GM03348 (cell line): Measurements from ENCODE around the gene SCG5.
"Not testable (repeated sequence)": the region's sequence is repeated elsewhere in the genome, so short reads cannot be mapped to it uniquely, and the experiment has no call there.

Source experiments
- DNase-seq: peaks from one replicate; pipeline ENCODE4 v3.0.0; 2012; ENCODE audit warnings: low spot score

The SCG5 gene, protein sequence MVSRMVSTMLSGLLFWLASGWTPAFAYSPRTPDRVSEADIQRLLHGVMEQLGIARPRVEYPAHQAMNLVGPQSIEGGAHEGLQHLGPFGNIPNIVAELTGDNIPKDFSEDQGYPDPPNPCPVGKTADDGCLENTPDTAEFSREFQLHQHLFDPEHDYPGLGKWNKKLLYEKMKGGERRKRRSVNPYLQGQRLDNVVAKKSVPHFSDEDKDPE

DNA sequence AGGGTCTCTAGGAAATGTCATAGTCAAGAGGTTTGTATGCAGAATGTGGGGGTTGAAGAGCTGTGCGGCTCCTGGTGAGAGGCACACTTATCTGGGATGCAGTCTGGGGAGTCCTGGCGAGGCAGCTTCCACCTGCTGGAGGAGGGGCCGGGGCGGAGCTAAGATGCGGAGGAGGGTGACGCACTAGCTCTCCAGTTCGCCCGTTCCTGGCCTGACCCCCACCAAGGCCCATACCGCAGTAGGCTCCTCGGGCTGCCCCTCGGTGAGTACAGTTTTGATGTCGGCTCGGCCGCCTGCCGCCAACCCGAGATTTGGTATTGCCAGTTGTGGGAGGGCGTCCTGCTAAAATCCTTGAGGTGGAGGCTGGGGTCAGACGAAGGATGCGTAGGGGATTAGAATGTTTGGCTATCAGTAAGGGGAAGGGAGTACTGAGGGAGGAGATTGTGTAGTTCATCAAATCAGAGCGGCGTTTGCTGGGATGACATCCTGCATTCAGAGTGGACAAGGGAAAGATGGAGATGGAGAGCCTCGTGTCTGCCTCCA lies at the start of gene SCG5:
TSS of gene SCG5 (plus strand) at position 194 of the 543 bp plus-strand sequence. CDS start 1,883 bp downstream, outside the sequence.
- no peak for DNase-seq

DNA sequence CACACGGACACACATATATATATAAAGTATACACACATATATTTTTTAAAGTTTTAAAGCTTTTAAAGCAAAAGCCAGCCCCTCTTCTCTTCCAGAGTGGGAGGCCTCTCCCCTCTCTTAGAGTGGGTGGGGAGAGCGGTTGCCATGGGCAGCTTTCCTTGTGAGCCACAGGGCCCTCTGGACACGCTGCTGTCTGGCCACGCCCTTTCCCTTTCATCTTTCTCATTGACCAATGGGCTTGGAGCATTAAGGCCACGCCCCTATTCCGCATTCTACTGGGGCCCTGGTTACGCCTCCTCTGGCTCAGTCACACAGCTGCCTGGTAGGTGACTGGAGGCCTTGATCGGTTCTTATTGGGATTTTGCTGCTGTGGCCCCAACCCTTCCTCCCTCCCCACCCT lies 48.4 kb upstream of the SCG5 start, which contains the start of gene GOLGA8N:
TSS of gene GOLGA8N (plus strand) at position 306 of the 400 bp plus-strand sequence.
- DNase-seq: not testable (repeated sequence)

DNA sequence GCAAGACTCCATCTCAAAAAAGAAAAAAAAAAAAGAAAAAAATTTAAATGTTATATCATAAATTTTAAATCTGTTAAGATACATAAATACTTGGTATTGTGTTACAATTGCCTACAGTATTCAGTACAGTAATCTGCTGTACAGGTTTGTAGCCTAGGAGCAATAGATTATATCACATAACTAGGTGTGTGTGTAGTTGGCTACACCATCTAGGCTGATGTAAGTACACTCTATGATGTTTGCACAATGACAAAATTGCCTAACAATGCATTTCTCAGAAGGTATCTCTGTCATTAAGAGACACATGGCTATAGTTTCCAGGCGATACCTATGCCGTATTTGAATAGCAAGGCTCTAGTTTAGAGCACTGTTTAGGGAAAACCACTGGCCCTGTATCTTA lies 32.0 kb upstream of the SCG5 start:
- not testable (repeated sequence) for DNase-seq

DNA sequence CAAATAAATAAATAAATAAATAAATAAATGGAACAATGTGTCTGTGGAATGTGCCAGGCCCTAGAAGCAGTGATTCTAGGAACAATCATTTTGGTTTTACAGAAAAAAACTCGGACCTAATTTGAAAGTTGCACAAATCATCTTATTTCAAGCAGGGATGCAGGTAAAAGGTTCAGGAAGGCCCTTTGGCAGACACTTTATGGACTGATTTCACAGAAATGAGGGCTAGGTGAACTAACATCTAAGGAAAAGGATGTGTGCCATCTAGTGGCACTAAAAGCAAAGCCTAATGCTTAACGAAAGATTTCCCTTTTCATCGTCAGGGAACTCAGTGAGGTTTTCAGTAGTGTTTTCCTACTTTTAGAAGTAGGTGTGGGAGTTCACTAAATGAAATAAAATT lies 30.8 kb upstream of the SCG5 start:
- DNase-seq: not testable (repeated sequence)

DNA sequence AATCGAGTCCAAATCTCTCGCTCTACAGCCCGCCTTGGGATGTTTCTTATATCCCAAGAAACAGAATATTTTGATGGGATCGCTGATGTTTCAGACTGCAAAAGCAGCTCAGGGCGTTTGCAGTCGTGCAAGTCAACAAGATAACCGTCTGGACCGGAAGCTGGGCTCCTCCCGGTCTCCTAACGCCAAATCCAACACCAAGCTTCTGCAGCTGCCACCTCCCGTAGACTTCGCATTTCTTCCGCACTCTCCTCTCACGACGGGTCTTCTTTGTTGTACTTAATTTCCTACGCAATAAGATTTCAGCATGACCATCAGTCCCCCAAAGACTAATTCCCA lies 26.8 kb upstream of the SCG5 start:
- not testable (repeated sequence) for DNase-seq

DNA sequence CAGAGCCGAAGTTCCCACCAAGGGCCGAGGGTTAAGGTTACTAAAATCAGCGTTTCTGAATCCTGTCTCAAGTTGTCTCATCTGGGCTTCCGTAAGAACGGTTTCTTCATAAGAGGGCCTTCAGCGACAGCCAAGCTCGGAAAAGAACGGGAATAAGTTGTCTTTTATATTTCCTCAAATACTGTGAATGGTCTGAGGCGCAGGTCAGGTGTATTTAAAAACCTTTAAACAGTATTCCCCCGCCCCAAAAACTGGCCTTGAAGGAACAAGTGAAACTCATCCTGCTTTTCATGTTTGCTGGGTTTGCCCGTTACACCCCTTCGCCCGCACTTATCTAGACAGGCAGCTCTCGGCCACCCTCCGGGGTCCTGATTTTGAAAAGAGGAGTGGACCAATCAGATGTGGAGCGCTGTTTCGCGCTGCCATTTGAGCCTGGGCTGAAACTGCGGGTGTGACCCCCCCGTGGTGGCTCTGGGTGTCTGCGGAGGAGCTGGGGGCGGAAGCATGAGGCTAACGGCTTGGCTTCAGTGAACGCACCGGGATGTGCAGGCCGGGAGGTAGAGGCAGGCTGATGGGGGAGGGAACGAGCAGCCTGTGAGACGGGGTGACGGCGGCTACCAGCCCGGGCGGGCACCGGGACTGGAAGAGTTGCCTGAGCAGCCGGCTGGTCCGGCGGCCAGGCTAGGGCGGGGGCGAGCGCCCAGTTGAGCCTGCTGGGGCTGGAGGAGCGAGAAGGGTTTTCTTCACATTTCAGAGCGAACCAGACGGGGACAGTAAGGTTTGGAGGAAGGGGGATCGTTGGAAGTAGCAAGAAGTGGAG lies 26.2 kb upstream of the SCG5 start, which contains the start of gene ARHGAP11A:
TSS of gene ARHGAP11A (plus strand) at position 454 of the 820 bp plus-strand sequence. CDS start 708 bp downstream, outside the sequence.
- DNase-seq: peak; percentile 61

DNA sequence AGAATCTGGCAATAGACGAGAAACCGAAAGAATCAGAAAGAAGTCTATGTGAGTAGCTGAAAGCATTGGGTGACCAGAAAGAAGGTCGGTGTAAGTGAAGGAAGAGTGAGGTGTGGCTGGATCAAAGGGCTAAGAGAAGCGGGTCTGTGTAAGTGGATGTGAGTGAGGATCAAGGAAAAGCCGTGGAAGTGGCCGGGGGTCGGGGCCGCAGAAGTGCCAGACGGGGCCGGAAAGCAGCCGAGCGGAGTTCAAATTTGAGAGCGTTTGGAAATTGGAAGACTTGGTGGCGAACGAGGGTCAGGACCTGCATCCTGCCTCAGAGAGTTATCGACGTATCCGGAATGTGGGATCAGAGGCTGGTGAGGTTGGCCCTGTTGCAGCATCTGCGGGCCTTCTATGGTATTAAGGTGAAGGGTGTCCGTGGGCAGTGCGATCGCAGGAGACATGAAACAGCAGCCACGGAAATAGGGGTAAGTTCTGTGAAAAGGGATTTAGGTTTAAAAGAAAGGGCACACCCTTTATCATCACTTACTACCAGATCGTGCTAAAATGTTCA lies 25.6 kb upstream of the SCG5 start:
- DNase-seq: not testable (repeated sequence)

DNA sequence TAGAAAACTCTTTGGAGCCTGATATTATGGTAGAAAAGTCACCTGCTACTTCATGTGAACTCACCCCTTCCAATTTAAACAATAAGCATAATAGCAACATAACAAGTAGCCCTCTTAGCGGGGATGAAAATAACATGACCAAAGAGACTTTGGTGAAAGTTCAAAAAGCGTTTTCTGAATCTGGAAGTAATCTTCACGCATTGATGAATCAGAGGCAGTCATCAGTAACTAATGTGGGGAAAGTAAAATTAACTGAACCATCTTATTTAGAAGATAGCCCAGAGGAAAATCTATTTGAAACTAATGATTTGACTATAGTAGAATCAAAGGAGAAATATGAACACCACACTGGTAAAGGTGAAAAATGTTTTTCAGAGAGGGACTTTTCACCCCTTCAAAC lies 5.1 kb upstream of the SCG5 start:
- DNase-seq: no peak

DNA sequence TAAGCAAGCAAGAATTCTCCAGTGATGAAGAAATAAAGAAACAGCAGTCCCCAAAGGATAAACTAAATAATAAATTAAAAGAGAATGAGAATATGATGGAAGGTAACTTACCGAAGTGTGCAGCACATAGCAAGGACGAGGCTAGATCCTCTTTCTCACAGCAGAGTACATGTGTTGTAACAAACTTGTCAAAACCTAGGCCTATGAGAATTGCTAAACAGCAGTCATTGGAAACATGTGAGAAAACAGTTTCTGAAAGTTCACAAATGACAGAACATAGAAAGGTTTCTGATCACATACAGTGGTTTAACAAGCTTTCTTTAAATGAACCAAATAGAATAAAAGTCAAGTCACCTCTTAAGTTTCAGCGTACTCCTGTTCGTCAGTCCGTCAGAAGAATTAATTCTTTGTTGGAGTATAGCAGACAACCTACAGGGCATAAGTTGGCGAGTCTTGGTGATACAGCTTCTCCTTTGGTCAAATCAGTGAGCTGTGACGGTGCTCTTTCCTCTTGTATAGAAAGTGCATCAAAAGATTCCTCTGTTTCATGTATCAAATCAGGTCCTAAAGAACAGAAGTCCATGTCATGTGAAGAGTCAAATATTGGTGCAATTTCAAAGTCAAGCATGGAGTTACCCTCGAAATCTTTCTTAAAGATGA lies 4.5 kb upstream of the SCG5 start:
- no peak for DNase-seq

DNA sequence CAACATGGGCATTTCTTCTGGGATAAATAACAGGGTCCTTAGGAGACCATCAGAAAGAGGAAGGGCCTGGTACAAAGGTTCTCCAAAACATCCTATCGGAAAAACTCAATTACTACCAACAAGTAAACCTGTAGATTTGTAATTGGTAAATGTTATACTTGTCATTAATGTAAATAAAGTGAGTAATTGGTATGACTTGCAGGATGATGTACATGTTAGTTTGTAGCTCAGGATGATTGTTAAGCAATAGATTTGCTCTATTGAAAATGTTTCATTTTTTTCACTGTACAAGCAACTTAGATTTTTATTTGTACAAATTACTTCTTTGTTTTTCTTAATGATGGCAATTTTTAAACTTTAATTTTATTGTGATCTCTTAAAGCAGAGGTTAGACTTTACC lies 3.8 kb upstream of the SCG5 start:
- no peak for DNase-seq

DNA sequence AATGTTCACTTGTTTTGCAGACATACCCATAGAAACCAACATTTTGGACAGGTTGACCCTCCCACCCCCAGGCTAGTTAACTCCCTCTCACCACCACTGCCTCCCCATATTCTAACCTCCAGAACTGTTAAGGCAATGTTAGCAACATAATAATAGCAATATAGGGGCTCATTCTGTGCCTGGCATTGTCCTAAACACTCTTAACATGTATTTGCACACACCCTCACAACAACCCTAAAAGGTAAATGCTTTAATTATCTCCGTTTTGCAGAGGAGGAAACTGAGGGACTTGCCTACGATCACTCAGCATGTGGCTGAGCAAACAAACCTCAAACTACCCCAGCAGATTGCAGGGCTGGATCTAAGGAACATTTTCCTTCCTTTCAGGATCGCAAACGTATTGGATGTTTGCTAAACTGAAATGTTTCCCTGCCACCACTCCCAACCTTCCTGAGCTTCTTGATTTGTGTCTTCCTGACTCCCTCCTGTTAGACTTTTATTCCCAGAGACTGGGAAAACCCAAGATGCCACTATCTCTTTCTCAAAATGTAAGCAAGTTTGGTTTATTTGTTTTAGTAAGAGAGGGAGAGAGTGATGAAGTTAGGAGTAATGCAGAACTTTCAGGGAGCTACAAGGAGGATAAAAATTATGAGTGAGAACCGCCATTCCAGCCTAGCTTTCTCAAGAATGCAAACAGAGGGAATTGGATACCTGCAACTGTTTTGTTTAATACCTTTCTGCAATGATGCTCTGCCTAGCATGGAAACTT lies 1.3 kb downstream of the SCG5 start:
- no peak for DNase-seq

DNA sequence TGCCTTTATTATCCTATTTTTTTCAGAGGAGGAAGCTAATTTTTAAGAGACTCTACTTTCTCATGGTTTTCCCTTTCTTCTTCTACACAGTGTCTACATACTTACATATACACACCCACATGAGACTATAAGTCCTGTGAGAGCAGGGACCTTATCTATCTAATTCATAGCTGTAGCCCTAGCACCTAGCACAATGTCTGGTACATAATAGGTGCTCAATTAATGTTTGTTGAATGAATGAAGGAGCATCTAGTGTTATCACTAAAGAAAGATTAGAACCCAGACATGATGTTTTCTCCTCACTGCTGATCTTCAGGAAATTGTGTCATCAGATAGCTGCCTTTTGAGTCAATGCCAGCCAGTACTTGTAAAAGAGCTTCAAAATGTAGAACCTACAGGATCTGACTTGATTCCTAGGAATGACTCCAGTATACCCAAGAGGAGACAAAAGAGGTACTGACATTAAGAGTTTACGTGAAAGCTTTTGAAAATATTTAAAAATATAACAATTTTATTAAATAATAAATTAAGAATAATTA lies 2.5 kb downstream of the SCG5 start:
- no peak for DNase-seq

DNA sequence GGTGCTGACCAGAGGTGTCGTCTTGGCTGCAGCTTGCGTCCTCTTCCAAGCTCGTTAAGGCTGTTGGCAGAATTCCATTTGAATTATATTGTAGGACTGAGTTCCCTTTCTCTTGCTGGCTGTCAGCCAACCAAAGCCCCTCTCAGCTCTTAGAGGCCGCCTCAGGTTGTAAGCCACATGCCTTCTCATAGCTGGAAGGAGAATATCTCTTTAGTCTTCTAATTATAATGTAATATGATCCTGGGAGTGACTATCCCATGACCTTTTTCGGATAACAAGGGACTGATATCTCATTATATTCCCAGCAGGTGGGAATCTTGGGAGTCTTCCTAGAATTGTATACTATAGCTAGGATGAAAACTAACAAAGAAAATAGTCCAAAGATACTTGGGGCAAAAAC lies 4.8 kb downstream of the SCG5 start:
- DNase-seq: no peak

DNA sequence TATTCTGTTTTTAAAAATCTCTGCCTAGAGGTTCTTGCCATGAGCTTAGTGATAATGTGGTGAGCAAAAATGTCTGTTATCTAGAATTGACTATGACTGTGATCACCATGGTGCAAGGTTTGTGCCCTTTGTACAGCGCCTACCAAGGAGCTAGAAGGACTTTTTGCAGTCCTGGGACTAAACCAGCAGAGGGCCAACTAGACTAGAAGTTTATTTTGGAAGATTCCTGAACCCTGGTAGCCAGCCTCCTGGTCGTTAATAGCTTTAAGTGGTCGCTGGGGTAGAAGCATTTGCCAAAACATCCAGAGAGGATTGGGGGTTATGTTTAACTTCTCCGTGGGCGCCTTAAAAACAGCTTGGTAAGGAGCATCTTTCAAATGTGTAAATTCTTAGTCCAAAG lies 7.8 kb downstream of the SCG5 start:
- DNase-seq: peak; percentile 73

DNA sequence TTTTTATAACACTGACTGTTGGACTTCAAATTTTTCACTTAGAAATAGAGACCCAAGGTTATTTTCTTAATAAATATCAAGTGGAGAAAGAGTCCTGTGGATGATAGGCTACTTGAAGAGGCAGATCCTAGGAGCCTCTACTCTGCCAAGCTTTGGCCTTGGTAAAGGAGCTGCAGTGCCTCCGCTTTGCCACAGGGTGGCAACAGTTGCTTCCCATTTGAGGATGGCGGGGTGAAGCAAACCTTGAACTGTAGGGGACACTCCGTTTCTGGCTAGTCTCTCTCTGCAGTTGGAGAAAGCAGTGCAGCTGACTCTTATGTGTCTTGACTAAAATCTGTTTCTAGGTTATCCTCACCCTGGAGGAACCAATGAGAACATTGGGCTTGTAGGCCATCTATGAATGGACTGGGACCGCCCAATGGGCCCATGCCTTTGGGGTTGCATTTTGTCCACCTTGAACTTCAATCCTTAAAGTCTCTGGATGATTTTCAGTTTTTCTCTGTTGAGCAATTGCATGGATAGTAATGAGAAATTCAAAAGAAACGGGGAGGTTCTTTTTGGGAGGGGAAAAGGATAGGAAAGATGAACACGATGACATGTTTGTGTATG lies 9.8 kb downstream of the SCG5 start:
- peak; percentile 88 for DNase-seq

DNA sequence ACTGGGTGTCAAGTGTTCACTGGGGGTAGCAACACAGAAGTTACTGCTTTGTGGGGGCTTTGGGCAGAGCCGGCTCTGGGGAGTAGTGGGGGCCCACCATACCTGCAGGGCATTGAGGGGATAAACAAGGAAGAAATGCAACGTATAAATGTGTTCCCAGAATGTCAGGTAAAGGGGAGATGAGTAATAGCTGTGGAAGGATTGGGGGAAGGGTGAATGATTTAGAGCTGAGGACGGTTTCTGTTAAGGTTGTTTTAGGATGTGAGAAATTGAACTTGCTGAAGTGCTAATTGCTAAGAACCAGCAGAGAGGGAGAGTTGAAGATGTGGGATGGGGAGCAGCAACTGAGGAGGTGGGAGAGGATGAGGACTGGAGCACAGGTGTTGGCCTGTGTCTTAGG lies 10.7 kb downstream of the SCG5 start:
- DNase-seq: no peak

DNA sequence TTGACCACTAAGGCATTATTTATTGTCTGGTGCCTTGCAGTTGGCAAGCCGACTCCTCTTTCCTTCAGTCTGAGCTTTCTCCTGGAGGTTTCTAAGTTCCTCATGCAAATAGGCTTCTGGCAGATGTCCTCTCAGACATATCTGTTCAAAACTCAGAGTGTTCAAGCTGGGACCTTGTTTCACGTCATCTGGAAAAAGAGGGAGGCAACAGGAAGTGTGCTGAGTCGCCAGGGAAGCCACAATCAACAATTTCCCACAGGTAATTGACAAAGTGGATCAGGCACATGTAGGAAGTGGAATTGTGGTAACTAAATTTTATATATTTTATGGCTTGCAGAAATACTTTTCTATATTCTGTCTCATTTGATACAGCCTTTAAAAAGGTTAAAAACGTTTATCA lies 14.6 kb downstream of the SCG5 start:
- no peak for DNase-seq

DNA sequence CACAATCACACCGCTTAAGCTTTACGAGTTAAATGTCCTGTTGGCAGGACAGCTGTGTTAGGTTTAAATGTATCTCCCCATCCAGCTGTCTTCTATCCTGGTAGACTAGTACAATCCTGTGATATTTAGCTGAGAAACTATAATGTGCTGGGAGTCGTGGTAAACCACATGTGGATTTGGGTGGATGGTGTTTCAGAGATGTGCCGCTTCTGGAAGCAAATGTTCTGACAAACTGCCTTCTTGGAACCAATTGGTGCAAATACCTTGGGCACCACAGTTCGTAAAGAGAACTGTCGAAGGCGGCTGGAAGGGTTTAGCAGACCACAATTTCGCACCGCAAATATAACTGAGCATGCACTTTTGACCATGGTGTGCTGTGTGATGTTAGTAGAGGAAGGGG lies 15.0 kb downstream of the SCG5 start:
- no peak for DNase-seq

DNA sequence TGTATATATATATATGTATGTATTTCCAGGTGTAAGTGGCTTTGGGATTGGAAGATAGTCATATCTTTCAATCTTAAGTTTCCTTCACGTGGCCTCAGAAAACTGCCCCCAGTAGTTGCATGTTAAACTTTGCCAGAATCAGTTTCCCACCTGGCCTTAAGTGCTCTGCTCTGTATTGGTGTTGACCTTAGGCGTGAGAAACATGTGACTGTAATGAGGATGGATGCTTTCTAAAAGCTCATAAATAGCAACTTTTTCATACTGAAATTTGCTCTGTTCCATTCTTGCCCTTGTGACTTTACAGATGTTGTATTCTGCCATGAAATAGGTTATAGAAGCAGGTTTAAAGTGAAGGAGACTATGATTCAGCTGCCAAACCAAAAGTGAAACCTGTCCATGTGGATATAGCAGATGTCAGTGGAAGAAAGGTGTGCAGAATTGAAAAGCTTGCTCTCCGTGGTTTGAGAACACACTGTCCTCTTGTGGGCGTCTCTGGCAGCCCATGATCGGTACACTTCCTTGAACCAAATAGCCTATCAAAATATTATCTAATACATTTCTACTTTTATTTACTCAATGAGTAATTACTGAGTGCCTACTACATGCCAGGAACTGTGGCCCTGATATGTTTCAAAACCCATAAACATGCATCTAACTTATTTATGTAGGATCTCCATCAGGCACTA lies 15.8 kb downstream of the SCG5 start:
- no peak for DNase-seq

DNA sequence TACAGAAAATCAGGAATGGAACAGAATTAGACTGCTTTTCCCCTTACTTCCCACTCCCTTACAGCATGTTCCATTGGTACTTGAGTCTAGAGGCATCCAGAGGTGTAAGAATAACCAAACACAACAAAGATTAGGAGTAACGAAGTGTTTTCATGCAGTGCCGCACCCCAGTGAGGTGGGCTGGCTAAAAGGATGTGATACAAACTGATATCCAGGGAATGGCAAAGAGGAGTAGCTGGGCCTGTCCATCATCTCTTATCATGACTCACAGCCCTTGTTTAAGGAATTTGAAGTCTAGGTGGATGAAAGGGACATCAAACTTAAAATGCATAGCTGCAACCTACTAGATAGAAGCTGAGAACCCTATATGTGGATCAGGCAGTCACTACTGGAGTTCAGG lies 16.4 kb downstream of the SCG5 start:
- DNase-seq: no peak
